HG03025 (cell line): ENCODE results near the gene SEC61A1.

Experiments
- ATAC-seq: cut with Tn5 transposase; IDR thresholded peaks from one replicate; pipeline ENCODE4 v1.9.1; 2021; ENCODE audit warnings: mild to moderate bottlenecking, moderate library complexity; ENCODE audit not compliant: unreplicated experiment, low FRiP score

Gene SEC61A1

DNA sequence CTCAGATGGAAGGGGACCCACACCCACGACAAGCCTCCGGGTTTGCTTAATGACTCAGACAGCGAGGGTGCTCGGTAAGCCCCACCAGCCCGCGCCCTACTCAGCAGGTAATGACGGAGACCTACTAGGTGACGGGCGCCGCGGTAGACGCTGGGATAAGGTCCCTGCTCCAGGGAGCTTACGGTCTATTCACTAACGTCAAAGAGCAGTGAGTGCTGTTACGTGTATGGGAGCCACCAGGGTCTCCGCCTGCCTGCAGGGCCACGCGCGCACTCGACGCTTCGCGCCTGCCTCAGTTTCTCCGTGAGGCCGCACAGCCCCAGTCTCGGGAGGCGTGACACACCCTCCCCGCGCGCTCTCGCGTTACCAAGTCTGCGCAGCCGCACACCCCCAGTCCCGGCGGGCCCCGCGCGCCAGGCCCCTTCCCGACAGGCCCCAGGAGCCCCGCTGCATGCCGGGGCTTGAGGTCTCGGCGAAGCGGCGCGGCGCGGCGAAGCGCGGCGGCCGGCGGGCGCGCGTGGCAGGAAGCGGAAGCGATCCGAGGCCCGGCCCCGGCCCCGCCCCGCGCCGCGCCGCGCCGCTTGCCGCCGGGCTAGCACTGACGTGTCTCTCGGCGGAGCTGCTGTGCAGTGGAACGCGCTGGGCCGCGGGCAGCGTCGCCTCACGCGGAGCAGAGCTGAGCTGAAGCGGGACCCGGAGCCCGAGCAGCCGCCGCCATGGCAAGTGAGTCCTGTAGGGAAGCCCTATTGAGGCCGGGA, at the start of gene SEC61A1:
SEC61A1 (plus strand) TSS at position 601 of the 758 bp plus-strand sequence; CDS start at position 717, 116 bp downstream.
- ATAC-seq = peak; percentile 92

DNA sequence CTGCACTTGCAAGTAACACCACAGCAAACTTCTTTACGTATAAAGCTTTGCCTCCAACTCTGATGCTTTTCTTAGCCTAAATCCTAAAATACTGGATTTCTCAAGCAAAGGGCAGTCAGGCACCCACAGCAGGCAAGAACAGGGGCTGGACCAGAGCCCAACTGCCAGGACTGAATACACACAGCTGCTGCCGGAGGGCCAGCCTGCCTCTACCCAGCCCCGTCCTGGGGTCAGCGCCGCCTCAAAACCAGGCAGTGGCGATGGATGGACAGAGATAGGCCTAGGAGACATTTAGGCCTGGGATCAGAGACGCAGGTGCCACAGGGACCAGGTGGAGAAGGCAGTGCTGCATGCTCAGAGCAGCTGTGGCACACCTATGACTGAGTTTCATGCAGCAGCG, 47.6 kb upstream of the SEC61A1 start:
- ATAC-seq = no peak

DNA sequence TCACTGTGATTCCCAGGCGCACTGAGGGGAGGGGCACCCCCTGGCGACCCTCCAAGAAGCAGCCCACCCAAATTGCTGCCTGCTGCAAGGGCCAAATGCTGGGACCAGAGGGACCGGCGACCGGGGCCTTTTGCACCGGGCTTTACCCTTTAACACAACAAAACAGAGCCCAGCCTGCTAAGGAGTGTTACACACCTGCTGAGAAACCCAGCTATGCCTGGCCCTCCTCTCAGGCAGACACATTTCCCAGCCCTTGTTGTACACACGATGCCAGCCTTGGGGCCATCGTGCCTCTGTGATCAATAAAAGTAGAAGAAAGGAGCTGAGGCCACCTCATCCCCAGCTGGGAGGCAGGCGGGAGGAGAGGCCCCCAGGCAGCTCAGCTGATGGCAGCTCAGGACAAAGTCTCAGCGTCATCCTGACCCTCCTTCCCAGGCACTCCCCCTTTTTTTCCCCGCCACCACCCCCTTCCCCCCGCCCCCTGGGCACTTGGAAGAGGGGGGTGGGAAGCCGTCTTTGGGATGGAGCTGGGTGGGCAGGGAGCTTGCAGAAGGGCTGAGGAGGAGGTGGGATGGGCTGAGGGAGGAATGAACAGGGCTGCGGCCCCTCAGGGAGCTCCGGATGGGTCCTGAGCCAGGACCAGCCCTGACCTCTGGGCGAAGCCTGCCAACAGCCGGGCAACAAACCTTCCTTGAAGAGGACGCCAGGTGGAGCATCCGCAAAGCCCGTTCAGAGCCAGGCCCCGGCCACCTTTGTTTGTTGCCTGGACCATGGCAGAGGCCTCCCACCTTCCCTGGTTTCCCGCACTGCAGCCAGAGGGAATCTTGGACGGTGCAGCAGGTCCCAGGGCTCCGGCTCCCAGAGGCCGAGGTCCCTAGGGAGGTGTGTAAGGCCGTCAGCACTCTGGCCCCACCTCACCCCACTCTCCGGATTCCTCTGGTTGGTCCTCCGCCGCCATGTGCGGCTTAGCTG, 45.9 kb upstream of the SEC61A1 start:
- no peak for ATAC-seq

DNA sequence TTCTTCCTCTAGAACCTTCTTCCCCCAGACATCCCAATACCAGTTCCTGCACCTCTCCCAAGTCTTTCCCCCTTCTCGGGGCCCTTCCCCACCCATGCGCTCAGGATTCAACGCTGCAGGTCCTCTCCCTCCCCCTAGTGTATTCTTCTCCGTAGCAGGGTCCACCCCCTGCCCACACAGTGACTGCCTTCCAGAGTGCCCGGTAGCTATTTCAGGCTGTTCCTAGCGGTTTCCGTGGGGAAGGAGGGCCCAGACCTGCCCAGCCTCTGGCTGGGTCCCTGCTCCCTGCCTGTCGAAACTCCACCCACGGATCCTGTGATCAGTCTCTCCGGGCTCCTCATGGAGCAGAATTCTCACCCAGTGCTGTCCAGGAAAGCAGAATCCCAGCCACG, 45.2 kb upstream of the SEC61A1 start:
- no peak for ATAC-seq

DNA sequence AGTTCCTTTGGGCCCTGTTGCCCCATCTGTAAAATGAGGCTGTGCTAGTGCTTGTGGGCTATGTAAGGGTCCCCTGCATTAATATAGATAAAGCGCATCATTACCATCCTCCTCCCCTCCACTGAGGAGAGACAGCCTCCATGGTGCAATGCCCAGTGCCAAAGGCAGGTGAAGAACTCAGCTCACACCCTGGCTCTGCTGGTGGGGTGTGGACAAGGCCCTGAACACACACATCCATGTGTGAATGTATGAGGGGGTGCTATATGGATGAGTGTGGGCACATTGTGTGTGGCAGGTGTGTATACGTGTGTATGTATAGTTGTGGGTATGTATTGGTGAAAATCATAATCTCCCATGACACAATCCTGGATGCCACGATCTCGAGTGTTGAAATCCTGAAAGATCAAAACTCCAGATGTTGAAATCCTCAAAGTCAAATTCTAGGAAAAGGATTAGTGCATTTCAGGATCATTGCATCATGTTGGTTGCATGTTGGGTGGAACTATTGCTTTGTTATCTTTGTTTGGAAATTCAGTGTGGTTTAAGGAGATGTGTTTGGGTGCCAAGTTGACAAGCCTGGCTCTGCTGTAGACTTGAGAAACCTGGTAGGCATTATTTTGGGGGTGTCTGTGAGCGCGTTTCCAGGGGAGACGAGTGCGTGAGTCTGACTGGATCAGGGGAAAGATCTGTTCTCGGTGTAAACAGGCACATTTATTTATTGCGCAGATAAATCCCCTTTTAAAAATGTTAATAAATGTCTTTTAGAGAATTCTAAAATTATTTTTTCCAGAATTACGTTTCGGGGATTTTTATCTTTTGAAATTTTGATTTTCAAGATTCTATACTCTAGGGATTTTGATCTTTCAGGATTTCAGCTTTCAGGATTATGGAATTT, 42.0 kb upstream of the SEC61A1 start:
- ATAC-seq = no peak

DNA sequence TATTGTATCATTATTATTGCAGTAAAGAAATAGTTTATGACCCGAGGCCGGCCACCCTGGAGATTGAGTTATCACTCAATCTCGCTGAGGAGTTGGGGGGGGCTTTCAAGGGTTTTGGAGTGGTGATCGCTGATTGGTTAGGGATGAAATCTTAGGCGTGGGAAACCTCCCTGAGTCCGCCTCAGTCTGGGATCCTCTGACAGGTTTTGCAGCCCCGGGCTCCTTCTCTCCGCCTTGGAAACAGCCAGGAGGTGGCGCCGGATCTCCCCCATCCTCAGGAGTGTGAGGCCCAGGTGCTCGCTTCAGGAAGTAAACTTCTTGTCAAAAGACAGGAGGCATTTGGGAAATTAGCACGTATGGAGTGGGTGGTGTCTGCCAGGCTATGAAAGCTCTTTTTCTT, 41.1 kb upstream of the SEC61A1 start:
- ATAC-seq = no peak

DNA sequence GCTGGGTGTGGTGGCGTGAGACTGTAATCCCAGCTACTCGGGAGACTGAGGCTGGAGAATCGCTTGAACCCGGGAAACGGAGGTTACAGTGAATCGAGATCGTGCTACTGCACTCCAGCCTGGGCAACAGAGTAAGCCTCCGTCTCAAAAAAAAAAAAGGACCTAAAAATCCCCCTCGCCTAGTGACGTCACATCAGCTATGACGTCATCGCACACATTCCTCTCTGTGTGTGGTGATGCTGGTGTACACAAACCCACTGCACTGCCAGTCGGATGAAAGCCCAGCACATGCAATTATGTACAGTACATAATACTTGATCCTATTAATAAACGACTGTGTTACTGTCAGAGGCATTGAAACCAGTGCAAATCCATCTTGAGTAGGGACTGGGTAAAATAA, 40.2 kb upstream of the SEC61A1 start:
- no peak for ATAC-seq

DNA sequence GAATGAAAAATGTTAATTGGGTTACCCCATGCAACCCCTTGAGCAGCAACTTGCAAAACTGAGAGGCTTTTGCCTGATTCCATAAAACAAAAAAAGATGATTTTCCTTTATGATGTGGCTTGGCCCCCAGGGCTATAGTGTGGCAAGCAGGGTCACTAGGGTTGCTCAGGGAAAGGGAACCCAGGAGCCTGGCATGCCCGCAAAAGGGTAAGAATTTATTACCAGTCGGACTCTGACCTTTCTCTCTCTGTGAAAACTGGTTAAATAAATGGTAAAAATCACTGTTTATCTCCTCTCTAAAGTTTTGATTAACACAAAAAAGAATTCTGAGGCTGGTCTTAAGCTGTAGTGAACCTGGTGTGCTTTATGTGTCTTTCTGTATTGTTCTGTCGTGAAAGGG, 37.7 kb upstream of the SEC61A1 start:
- ATAC-seq = no peak

DNA sequence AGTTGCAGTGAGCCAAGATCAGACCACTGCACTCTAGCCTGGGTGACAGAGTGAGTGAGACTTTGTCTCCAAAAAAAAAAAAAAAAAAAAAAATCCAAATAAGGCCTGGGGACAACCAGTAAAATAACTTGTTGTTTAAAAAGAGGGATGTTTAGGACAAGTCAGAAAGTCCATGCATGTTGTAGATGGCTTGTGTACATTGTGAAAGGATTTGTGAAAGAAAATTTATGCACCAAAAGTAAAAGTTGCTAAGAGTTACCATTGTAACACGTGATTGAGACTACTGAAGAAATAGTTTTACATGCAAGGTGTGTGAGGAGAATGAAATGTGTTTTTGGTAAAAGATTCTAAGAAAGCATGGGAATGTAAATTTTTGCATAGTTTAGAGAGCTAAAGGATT, 35.7 kb upstream of the SEC61A1 start:
- ATAC-seq = no peak

DNA sequence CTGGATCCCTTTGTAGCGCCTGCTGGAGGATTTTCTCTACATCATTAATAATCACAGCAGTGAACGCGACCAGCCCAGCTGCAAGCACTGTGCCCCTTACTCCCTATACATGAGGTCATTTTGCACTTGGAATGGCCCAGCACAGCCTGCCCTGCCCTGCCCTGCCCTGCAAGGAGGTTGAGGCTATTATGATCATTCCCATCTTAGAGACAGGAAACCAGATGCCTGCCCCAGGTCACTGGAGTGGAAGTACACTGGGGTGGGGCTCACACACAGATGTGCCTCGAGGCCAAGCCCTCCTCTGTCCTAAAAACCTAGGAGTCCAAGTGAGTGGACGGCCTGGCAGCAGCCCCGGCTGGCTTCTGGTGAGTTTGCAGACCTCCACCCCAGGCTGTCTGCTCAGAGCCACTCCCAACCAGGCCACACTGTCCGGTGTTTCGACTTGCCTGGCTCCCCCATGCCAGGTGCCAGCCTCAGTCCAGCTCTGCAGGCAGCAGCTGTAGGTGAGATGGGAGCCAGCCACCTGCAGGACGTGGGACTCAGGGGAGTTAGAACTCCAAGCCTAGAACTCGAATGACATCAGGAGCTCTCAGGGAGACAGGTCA, 30.4 kb upstream of the SEC61A1 start:
- no peak for ATAC-seq

DNA sequence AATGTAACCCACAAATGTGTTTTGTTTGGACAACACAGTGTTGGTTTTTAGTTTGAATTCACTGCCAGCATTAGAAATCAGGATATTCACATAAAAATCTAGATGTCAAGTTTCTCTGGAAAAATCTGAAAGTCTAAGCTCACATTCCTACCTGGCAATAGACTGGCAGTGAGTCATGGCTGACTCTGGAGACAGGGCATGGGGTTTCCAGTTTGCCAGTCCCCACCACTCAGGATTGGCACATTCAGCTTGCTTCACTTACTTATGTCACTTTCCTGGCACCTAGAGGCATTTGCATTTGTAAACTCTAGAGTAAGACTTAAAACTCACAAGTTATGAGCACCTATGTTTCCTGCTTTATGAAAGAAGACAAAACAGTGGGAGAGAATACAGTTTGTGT, 19.1 kb upstream of the SEC61A1 start:
- no peak for ATAC-seq

DNA sequence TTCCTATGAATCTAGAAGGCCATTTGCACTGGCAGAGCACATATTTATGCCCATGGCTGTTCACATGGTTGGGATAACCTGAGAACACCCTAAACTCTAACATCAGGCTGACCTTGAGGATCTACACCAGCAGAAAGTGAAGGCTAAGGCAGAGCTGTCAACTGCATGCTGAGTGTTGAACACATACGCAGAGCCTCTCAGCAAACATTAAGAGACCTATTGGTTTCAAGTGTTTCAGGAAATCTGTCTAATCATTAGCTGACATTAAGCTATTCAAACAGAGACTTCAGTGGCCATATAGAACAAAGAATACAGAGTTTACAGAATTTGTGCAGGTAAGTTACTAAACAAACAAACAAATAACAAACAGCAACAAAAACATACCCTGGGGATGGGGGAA, 16.1 kb upstream of the SEC61A1 start:
- no peak for ATAC-seq

DNA sequence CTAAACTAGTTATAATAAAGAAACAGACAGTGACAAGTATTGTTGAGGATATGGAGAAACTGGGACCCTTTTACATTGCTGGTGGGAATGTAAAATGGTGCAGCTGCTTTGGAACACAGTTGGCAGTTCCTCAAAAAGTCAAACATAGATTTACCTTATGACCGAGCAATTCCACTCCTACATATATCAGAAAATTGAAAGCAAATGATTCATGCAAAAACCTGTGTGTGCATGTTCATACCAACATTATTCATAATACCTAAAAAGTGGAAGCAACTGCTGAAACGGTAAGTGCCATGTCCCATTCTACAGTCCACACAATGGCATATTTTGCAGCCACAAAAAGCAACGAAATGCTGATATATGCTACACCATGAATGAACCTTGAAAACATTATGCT, 12.2 kb upstream of the SEC61A1 start:
- no peak for ATAC-seq

DNA sequence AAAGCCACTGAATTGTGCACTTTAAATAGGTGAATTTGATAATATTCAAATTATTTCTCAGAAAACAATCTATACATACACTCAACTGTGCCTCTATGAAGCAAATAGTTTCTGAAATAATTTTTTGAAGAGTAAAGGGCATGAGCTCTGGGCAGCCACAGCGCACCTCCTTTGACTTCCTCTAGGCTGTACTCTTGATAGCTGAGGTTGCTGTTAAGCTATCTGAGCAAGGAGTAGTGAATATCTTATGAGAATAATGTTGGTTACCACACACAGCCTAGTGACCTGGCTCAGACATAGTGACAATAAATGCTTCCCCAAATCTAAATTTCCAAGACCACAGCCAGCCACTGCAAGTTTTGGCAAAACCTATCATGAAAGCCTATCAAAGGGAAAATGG, 11.6 kb upstream of the SEC61A1 start:
- no peak for ATAC-seq

DNA sequence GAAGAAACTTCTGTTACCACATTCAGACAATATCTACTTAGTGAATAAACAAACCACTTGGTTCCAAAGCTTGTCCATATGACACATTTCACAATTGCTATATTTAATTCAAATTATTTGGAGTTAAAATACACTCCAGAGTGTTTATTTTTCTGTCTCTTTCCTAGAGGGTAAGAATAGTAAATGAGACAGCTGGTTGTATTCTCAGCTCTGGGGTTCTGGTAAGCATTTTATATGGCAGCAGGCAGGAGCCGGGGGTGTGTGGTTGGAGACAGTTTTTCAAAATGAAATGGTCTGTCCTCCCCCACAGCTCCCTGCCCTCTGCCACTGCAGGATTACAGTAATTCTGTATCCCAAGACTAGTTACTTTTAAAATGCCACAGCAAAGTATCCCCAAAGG, 10.9 kb upstream of the SEC61A1 start:
- ATAC-seq = no peak

DNA sequence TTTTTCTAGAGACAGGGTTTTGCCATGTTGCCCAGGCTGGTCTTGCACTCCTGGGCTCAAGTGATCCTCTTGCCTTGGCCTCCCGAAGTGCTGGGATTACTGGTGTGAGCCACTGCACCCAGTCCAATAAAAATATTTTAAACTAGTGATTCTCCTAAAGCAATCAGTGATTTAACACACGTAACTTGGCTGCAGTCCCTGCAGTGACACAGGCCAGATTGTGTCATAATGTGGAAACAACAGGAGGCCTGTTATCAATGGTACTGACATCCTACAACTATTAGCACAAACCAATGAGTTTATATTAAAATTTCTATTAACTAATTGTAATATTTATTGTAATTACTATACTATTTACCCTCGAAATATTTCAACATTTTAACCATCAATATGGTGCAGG, 1.6 kb upstream of the SEC61A1 start:
- ATAC-seq = no peak

DNA sequence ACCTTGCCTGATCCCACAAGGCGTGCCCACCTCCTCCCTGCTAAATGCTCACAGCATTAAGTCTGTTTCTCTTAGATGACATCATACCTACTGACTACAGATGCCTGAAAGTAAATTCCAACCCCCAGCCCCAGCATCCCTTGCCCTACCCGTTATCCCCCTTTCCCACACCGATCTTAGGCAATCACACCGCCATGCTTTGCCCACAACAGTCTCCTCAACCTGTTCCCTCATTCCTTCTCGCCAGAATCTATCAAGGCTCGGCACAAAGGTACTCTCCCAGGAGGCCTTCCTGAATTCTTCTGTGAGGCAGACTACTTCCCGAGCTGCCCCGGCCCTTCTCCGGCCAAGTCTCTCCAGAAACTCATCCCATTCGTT, 789 bp upstream of the SEC61A1 start:
- ATAC-seq = no peak

DNA sequence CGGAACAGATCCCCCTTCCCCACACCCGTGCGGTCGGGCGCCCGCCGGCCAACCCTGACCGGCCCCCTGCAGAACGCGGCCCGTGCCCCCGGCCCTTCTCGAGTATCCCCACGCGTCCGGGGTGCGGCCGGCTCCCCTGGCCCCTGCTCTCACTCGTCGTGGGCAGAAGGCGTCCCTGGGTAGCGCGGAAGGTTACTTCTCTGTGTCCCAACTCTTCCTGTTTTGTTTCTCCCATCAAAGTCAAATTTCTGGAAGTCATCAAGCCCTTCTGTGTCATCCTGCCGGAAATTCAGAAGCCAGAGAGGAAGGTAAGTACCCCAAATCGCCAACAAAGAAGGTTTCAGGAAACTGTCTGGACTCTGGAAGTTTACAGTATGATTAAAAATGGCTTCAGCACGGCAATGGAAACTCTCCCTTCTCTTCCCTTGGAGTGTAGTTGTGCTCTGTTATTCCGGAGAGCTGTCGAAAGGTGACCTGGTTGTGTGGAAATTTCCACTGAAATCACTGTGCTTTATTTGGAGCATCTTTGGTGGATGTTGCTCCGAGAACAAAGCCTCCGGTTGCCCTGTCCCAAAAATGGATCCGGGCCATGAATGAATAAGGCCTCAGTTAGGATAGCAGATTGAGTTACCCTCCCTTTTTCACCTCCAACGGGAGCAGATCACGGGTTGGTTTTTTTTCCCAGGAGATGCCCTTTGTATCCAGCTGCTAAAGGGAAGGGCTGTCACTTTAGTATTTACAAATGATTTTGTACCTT, 536 bp downstream of the SEC61A1 start:
- ATAC-seq = no peak

DNA sequence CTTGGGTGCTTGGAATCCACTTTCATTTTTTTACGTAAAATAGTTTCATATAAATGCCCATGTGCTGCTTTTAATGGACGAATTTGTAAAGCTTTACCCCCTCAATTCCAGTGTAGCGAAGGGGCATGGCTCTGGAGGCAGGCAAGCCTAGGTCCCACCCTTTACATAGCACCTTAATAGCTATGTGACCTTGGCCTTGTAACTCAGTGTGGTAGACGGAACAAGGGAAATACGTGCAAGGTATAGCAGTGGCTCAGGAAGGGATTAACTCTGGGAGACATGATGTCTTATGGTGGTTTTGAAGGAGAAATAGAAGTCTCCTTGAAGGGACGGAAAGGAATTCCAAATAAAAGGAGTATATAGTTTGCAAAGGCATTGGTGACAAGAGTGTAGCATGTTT, 1.4 kb downstream of the SEC61A1 start:
- no peak for ATAC-seq

DNA sequence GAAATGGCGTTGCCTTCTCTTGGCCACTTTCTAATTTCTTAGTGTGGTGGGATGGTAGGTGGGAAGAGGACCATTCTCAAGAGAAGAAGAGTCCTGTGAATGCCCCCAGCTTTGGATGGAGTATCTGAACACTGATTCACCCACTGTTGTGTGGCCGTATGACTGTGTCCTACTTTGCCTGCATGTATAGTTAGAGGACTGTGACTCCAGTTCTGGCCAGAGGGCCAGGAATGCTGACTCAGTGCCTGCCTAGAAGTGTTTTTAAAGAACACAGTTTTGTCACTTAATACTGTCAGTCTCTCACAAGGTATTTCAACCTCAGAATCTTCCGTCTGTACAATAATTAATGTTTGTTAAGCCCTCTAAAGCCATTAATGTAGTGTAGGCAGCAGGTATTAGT, 2.1 kb downstream of the SEC61A1 start:
- no peak for ATAC-seq
